Measurements from ENCODE around the gene MGLL. TPM values are rescaled to one million over a fixed set of nuclear protein-coding genes. Genes with fewer than 3 reads are reported as not detected.

Gene MGLL
- polyA plus RNA-seq, 10 donors, result 20.3 to 29.7 (median 21.9) TPM

DNA sequence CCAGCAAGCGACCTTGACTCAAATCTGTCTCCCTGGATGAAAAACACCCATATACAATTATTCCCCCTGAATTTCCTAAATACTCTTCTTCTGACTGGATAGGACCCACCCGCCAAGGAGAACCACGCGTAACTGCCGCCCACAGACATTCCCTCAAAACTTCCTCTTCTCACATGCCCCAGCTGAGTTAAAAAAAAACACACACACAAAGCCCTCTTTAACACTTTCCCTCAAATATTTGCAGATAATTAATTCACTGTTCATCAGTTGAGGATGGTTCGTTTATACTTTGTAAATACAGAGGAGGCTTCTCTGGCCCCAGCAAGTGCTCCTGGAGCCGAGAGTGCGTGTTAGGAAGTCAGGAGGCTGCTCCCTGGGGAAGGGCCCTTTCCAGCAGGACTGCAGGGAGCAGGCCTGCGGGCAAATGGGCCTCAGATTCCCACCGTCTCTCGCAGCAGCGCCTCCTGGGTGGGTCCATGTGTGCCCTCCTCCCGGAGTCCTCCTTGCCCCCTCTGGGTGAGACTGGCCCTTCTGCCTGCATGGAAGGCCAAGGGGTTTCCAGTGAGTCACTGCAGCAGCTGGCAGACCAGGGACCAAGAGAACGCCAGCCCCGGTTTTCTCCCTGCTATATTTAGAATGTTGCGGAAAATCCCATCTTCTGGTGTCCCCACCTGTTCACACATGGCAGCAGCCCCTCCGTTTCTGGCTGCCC is 46.8 kb downstream of the MGLL start:
- DNase-seq, result peak; percentile 63 to 84 (median 68)

DNA sequence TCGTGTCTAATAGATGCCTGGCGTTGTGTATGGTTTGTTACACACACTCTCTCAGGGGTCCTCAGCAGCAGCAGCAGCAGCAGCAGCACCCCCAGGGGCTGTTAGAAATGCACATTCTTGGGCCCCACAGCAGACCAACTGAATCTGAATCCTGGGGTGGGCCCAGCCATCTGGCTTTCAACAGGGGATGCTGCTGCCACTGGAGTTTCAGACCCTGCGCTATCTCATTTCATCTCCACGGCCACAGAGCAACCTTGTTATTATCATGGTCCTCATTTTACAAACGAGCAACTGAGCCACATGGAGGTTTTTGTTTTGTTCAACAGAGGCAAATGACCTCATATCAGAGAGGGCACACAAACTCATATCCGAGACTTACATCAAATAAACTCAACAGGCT is 47.7 kb downstream of the MGLL start:
- no peak for DNase-seq

DNA sequence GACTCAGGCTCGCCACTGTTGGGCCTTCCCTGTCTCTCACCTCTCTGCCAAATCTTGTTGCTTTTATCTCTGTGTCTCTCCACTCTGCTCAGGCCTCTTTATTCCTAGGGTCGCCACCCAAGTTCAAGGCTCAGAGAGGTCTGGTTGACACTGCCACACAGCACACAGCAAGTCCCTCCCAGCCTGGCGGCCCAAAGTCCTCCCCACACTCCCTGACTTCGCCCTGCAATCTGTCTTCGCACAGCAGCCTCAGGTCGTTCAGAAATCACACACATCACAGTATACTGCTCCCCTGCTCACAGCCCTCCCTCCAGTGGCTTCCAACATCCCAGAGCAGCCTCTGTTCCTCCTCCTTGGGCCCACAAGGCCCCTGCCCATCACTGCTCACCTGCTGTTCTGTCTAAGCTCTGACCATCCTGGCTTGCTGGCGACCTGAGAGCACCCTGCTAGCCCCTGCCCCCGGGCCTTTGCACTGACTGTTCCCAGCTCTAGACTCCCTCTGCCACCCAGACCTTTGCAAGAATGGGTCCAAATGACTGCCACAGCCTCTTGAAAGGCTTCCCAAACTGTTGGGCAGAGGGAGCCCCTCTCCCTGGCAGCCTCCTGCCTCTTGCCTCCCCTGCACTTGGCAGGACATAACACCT is 48.4 kb downstream of the MGLL start:
- DNase-seq, result no peak

DNA sequence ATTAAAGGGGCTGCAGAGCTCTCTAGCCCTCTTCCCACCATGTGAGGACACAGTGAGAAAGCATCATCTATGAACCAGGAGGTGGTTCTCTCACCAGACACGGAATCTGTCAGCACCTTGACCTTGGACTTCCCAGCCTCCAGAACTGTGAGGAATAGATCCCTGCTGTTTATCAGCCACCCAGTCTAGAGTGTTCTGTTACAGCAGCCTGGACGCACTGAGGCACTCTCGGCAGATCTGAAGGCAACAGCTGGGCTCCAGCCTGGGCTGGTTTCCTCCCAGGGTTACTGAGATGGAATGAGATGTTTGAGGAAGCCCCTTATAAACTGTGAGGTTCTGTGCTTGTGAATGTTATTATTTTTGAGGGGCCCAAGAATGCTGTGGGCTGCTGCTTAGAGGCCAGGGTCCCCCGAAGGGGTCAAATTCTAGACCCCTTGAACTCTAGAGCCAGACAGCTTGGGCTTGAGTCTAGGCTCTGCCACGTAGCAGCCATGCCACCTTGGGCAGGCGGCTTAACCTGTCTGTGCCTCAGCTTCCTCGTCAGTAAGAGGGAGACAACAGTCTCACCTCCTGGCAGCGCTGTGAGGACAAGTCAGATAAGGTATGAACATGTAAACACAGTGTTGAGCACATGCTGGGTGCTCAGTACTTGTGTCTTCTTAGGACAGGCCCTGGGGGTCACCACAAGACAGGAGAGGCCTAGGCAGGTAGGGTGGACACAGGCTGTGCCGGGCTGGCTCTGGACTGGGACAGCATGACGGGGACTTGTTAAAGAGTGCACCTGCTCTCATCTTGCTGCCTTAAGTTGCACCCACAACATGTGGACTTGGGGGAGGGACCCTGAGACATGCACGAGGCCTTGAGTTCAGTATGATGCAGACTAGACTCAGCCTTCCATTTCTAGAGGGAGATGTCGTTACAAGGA is 49.2 kb downstream of the MGLL start:
- no peak for DNase-seq

DNA sequence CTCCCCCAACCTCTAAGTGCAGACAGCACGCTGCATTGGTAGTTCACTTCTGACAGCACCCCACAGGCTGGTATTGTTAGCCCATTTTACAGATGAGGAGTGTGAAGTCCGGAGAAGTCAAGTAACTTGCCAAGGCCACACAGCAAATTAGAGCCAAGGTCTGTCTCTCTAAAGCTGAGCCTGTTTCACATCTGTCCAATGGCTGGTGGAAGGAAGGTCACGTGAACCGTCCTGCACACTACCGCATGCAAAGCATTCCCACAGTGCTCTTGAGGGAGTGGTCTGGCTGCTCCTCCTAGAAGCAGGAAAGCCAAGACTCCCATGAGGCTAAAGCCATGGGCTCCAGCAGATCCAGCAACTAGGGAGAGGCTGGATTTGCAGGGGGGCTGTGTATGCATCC is 50.0 kb downstream of the MGLL start:
- DNase-seq, result no peak

DNA sequence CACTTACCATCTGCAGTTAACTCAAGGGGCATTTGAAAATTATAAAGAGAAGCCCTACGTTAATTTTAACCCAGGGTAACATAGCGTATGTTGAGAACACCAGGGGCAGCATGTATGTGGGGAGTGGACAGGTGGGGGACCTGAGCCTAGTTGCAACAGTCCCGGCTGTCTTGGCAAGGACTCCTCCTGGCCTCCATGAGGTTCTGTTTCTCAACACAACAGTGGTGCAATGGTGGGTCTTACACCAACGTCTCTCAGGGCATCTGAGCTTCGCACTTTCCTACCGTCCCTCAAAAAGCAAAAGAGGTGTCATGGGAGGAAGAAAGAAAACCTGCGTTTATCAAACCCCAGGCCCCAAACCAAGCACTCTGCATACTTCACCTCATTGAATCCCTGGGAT is 50.6 kb downstream of the MGLL start:
- no peak for DNase-seq

DNA sequence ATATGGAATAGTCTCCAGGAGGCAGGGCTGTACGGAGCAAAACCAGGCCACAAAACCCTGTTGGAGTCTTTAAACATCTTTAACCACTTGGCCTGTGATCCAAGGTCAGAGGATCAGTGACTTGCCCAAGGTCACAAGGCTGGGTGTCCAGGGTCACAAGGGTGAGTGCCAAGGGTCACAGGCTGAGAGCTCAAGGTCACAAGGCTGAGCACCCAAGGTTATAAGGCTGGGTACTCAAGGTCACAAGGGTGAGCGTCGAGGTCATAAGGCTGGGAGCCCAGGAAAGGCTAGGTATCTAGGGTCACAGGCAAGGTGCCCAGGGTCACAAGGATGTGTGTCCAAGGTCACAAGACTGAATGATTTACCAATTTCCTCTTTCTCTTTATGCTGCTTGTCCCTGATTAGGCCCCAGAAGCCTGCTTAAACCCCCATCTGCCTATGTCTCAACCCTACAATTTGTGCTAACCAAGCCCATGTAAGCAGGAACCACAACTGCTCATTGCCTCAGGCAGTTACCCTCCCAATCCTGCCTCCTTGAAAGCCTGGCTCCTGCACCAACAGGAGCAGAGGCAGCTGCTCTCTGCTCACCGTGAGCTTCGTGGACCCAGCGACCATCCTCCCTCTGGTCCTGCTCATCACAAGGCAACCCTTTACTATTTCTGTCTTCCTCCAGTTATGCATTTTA is 51.5 kb downstream of the MGLL start:
- no peak for DNase-seq

DNA sequence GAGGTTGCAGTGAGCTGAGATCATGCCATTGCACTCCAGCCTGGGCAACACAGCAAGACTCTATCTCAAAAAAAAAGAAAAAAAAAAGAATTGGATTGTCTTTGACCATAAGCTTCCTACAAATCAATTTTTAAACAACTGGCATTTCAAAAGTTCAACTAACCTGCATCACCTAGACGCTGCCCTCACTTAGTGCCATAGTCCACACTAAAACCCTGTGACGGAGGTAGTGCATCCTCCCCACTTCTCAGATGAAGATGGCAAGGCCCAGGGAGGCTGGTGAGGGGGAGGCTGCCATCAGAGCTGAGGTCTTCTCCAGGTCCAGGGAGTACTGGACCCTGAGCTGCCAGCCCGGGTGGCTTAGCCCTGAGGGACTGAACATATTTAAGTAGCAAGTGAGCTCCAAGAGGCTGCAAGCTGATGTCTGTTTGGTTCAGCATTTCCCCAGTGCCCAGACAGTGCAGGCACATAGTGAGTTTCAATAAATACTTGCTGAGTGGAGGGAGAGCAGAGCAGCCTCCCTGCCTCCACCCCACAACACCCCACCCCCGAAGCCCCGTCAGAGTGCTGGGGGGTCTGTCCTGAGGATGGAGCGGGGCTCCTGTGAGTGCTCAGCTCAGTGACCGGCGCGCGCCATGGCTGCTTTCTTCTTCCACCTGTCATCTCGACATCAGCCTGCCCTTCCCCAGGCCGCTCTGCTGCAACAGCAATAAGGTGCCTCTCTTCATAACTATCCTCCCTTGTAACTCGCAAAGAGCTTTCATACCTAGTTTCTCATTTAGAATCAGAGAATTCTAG is 52.8 kb downstream of the MGLL start:
- DNase-seq, result no peak

DNA sequence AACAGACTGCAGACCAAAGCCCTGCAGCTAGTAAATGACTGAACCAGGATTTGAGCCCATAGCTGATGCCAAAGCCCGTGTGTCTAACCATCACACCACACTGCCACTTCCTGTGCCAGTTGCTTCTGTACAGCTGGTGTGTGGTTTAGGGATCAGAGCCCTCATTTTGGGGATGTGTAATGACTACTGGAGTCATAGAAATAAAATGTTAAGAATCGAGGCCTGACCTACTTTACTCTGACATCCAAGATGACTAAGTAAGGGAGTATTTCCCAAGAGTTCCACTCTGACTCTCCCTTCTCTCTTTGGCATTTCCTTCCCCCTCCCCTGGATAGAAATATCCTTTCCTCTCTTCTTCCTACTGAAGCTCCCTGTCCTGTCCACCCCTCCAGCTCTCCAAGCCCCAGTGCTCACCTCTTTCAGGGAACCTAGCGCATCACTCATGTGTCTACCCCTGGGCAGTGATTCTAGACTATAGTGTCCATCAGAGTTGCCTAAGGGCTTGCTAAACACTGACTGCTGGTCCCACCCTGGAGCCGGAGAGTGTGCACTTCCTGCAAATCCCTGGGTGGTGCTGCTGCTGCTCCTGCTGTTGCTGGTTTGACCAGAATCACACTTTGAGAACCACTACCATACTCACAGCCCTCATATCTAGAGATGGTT is 53.8 kb downstream of the MGLL start:
- DNase-seq, result peak in 1 of 3 donors; percentile 90

DNA sequence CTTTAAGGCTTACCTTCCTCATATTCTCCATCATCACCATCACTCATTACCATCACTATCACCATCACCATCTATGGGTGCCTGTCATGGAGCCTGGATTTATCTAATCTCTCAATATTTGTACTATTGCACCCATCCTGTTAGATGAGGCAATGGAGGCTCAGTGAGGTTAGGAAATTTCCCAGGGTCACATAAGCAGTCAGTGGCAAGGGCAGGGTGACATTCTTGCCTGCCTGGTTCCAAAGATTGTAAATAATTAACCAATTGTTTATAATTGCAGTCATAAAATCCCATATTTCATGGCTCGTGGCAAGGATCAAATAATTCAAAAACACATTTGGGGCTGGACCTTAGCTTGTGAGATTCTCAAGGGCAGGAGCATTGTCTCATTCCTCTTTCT is 55.2 kb downstream of the MGLL start:
- DNase-seq, result no peak

DNA sequence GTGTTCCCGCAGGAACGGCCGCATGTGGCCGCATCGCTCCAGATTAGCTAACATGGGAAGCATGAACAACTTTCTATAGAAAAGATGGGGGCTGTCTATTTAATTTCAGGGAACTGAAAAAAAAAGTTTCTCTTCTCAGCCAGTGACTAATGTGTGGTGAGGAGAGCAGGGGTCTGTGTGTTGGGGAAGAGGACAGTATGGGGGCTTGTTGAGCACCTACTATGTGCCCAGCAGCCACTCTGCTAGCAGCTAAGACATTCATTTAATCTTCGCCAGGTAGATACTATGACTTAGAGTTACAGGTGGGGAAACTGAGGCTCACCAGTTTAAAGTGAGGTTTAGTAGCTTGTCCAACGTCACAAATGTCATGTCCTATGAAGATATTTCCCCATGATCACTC is 56.6 kb downstream of the MGLL start:
- no peak for DNase-seq

DNA sequence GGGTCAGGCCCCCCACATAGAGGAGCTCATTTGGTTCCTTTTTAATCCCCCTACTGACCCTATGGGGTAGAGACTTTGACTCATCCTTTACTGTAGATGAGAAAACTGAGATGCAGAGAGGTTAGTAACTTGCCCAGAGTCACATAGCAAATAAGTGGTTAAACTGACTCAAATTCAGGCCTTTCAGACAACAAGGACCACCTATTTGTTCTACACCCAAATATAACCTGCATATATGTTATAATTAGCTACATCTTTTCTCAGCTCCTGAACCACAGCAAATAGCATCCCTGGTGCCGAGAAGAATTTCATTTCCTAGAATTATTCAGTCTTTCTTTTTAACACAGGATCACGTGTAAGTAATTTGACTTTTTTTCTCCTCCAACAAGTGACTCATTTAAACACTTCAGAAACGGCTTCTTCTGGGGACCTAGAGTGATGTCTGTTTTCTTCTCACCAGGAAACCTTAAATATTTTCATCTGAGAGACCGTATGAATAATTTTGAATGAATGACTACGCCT is 57.4 kb downstream of the MGLL start:
- no peak for DNase-seq

DNA sequence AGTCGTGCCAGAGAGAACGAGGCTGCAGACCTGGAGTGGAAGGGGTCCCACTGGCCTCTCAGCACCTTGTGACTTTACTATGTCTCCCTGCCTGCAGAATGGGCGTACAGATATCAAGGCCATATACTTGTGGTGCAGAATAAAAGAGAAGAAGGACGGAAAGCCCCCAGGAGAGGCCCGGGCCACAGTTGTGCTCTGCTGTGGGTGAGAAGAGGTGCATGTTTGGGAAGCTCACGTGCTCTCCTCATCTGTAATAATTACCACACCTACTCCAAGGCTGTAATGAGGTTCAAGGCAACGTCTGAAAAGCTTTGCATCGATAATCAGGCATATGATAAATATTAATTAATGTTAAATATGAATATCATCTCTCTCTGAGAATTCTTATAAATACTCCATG is 58.0 kb downstream of the MGLL start:
- DNase-seq, result no peak

DNA sequence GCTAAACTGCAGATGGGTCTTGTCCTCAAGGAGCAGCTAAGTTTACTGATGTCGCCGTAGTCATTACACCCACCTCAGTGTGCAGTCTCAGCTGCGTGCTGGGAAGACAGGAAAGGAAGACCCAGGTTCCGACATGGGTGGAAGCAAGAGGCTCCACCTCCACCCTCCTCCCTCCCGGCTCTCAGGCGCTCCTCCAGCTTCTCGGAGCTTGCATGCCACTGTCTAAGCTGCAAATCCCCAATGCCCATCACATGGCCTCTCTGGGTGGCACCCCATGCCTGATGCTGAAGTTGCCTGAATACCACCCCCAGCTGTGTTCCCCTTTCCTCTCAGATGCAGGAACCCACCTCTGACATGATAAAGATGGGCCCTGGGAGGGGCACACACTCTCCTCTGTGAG is 58.5 kb downstream of the MGLL start:
- DNase-seq, result no peak

DNA sequence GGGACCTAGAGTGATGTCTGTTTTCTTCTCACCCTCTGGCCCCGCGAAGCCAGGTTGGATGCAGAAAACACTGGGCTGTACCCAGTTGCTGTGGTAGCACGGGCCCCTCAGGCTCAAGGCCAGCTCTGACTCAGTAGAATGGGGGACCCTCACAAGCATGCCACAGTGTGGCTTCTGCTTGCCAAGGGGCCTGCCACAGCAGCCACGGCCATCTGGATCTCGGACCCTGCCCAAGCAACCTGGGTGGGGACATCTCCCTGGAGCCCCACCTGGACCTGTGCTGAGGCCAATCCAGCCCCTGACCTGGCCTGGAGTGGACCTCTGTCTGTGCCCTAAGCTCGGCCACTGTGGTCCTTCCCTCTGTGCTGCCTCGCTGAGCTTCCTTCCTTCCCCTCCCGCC is 59.0 kb downstream of the MGLL start:
- DNase-seq, result no peak

DNA sequence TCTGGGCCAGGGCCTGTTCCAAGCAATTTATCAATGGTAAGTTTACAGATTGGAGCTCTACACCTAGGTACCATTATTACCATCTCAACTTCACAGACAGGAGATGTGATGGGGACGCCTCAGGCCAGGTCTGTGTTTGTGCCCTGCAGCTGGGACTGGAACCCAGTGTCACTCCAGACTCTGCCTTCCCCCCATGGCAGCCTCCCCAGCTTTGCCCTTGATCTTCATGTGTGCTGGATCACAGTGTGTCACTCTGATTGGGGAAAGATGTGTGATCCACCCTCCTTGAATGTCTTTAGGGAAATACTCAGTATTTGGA is 59.6 kb downstream of the MGLL start:
- no peak for DNase-seq

DNA sequence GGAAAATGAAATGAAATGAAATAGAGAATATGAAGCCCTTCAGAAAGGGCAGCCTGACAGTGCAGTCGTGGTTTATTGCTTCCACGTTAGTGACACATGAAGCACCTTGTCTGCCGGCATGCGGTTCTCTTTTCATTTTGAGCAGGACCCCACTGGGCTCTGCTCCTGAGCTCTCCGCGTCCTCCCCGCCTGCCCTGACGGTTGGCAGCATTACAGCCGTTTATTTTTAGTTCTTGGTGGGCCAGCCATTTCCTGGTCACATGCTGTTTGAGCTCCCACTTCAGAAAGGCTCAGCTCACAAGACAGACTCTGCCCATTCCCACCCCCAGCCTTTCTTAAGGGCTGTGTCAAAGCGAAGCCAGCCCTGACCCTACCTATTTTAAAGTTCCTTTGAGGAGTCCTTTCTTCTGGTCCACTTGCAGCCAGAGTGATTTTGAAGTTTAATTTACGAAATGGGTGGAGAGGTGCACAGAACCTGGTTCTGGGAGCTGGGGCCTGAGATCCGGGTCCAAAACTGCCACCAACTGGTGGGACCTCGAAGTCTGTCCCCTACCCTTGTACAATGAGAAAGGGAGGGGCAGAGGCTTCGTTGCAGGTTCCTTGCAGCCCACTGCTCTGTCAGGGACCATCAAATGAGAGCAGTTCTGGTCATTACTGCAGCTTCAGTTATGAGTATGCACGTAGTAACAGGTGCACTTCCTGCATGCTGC is 60.1 kb downstream of the MGLL start:
- peak; percentile 69 to 76 (median 72) for DNase-seq

DNA sequence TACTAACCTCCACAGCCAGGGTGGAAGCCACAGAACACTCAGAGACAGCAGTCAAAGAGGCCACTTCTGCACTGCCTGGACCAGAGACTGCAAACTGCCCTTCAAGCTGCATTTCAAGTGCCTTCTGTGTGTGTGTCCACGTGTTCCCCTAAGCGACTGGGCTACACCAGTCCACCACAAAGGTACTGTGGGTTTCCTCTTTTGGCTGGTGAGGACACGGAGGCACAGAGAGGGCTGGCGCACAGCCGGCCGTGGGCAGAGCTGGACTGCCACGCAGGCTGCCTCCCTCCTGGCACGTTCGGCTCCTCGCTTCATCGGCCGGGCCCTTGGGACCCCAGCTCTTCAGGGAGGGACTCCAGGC is 60.9 kb downstream of the MGLL start:
- no peak for DNase-seq

DNA sequence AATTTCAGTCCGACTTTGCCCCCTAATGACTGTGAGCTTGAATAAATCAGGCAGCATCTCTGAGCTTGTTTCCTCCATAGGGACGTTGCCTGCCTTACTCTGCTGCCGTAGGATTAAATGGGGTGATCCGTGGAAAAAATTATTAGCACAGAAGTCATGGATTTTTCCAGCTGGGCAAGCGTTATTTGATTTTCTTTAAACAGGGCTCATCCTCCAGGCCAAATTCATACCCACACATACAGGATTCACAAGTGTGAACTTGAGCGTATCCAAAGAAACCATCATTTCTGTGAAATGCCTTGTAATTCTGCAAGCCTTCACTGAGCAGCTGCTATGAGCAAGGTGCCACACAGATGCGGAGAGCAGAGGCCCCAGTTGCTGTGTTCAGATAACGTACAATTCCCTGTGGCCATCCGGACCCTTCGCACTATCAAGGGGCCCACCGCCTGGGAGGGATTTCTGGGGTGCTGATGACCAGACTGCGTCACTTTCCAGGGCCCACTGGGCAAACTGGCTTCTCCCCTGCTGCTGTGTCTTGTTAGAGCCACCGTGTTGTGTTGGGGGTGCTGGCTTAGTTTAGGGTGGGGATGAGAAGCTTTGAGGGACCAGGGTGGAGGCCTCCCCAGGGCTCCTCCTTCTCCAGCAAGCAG is 61.4 kb downstream of the MGLL start:
- peak in 1 of 3 donors; percentile 42 for DNase-seq

DNA sequence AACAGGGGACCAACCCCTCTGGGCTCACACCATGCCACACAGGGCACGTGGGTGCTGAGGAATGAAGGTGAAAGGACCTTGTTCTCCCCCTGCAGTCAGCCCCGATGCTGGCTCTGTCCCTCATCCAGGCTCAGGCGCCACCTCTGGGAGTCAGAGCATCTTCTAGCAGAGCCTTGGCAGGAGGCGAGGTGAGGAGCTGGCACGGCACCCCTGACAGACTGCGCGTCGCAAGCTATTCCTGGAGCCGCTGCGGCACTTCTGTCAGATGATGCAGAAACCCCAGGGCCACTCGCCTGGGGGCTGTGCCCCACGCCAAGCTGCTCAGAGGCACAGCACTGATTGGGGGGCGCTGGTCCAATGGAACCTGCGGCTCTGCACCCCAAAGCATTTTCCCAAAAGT is 62.0 kb downstream of the MGLL start:
- no peak for DNase-seq

Data from muscle of back (tissue), 11 donors.